GM18499 (cell line): ENCODE results near the gene SLC12A4.
A peak's percentile ranks its signal among the peaks of the same experiment; 100 is the strongest.
"Not testable (repeated sequence)": the region's sequence is repeated elsewhere in the genome, so short reads cannot be mapped to it uniquely, and the experiment has no call there.

Experiments used
- ATAC-seq: cut with Tn5 transposase; IDR thresholded peaks from one replicate; pipeline ENCODE4 v1.9.1; 2021; ENCODE audit warnings: moderate number of reproducible peaks; ENCODE audit not compliant: insufficient read depth, unreplicated experiment

SLC12A4 gene

DNA sequence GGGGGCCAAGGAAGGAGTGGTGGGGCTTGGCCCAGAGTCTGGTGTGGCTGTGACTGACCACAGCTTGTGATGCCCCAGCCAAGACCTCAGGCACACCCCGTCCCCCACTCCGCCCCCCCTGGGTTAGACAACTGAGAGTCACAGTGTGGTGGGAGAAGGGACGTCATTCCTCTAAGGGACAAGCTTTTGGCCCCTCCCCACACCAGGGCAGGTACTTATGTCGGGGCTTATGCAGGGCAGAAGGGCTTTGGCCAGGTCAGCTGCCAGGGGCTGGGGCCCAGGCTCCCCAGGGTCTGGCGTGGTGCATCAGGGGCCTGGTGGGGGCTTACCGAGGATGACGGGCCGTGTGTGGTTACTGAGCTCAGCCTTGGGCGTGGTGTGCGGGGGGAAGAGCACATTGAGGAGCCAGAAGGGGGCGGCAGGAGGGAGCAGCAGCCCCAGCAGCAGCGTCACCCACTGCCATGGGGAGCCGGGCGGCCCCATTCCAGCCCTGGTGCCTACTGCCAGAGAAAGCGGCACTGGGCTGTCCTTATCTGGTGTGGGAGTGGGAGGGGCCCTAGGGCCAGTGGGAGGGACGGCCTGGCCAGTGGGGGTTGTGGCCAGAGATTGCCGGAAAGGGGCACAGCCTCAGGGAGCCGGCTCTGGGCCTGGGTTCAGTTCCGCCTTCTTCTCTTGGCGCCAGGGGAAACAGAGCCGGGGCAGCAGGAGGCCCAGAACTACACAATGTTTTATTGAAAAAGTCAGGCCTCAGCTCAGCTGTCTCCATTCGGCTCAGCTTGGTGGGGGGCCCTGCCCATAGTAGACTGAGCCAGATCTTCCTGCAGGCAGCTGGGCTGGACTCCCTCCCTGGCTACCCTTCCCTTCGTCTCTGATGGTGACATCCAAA is 24.6 kb downstream of the SLC12A4 start, which contains the start of gene LCAT:
TSS of gene LCAT (minus strand) at position 502 of the 886 bp plus-strand sequence. CDS start at position 483, 19 bp downstream.
- ATAC-seq = no peak

DNA sequence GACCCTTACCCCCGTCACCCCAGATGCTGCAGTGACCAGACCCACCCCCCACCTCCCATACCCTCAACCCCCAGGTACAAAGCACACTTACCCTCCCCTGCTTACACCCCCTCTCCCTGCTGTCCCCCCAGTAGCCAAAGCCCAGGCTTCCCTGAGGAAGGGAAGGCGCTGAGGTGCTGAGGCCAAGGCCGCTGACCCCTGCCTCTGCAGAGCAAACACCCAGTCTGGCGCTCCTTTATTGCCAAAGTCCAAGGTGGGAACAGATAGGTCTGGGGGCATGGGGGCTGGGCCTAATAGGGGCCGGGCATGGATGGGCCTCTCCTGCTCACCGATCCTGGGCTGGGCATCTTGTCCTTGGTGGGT is 25.2 kb downstream of the SLC12A4 start:
- no peak for ATAC-seq

DNA sequence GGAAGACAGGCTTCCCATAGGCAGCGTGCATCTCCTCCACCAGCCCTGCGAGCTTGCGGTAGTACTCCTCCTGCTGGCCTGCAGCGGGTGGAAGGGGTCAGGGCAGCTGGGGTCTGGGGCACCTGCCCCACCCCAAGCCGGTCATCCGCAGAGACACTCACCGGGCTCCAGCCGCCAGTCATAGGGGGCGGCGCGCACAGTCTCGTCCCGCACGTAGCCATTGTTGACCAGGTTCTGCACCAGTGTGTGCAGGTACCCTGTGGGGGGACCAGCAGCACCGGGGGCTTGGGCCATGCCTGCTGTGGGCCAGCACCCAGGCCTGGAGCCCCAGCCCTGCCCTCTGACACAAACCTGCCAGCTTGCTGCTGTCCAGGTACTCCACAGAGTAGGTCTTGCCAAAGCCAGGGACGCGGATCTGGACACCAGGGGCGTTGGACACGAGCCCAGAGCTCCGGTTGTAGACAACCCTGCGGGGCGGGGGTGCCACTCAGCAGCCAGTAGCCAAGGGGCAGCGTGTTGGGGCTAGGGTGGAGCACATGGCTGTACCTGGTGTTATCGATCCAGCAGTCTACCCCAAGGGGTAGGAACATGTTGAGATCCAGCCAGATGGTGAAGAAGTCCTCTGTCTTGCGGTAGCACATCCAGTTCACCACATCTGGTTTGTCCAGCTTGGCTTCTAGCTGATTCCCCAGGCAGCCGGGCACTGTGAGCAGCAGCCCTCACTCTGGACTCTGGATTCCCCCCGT is 25.8 kb downstream of the SLC12A4 start:
- no peak for ATAC-seq

DNA sequence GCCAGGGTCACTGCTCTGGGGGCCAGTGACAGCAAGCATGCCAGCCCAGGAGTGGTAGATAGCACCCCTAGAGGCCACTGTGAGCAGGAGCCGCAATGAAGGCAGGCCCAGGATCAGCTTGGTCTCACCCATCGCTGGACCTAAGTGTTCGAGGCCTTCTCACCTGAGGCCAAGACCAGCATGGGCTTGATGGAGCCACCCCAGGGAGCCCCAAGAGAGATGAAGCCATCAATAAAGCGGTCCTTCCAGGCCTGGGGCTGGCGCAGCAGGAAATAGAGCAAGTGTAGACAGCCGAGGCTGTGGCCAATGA is 26.3 kb downstream of the SLC12A4 start:
- ATAC-seq = no peak

DNA sequence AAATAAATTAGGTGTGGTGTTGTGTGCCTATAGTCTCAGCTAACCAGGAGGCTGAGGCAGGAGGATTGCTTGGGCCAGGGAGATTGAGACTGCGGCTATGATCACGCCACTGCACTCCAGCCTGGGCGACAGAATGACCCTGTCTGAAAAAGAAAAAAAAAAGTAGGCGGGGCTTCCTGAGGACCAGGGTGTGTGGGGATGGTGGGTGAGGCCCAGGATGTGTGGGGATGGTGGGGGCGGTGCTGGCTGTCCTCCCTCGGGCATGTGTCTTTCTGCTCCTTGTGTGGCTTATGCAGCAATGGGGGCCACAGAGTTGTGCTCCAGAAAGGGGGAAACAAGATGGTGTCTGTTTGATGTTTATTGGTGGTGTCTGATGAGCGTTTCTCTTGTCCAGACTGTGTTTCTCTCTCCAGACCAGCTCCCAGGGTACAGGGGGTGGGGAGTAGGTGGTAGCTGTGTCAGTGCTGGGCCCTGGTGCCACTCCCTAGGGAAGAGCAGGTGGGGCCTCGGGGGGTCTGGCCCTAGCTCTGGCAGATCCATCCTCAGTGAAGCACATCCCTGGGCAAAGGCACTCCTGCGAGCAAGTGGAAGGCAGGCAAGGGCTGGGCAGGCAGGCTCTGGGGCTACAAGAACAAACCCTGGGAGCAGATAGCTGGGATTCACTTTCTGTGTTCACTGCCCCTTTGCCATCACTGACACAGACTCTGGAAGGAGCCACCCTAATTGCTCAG is 26.8 kb downstream of the SLC12A4 start:
- ATAC-seq = no peak

DNA sequence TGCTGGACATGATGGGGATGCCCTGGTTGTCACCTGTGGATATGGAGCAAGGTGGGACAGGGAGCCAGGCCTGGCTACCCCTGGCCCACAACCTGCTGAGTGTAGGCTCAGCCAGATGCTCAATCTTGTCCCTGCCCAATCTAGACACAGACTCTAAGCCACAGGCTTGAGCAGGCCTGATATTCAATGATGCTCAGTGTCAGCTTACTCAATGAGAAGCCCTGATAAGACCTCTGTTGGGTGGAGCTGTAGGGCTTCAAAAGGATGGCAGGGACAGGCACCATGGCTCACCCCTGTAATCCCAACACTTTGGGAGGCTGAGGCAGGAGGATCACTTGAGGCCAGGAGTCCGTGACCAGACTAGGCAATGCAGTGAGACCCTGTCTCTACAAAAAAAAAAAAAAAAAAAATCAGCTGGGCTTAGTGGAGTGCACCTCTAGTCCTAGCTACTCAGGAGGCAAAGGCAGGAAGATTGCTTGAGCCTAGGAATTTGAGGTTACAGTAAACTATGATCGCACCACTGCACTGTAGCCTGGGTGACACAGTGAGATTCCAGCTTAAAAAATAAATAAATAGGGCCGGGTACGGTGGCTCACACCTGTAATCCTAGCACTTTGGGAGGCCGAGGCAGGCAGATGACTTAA is 27.9 kb downstream of the SLC12A4 start:
- no peak for ATAC-seq

DNA sequence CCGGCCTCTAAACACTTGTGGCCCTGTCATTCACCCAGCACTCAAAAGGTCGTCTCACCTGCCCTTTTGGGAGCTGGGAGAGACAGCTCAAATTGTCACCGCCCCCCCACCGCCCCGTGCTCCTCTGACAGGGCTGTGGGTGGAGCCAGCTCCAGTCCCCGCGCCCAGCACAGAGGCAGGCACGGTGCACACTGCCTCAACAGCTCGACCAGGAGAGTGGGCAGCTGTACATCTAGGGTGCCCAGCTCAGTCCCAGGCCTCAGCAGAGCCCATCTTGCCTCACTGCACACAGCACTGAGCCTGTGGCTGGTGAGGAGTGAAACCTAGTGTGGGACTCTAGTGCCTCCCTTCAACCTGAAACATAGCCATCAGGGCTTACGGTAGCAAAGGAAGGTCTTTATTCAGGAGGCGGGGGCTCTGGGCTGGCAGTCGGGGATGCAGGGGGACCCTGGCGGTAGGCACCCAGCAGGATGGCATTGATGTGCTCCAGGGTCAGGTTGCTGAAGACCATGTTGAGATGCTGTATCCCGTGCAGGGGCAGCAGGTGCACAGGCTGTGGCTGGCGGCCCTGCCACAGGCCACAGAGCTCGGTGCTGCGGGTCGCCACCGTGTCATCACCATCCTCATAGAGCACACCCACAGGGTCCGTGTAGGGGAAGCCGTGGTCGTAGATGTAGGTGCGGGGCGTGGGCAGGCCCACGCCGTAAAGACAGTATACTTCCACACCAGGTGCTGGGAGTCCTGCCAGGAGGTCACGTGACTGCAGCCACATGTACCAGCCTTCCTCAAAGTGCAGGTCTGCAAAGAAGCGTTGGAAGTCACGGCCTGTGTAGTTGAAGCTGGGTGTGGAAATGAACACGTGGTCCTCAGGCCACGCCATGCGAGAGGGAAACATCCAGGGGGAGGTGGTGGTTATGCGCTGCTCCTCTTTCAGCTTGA is 28.7 kb downstream of the SLC12A4 start:
- ATAC-seq = no peak

DNA sequence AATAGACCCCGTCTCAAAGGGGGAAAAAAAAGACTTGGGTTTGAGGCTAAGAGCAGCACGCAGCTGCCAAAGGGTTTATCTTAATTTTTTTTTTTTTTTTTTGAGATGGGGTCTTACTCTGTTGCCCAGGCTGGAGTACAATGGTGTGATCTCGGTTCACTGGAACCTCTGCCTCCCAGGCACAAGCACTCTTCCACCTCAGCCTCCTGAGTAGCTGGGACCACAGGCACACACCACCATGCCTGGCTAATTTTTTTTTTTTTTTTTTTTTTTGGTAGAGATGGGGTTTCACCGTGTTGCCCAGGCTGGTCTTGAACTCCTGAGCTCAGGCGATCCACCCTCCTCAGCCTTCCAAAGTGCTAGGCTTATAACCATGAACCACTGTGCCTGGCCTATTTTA is 30.7 kb downstream of the SLC12A4 start:
- ATAC-seq = not testable (repeated sequence)

DNA sequence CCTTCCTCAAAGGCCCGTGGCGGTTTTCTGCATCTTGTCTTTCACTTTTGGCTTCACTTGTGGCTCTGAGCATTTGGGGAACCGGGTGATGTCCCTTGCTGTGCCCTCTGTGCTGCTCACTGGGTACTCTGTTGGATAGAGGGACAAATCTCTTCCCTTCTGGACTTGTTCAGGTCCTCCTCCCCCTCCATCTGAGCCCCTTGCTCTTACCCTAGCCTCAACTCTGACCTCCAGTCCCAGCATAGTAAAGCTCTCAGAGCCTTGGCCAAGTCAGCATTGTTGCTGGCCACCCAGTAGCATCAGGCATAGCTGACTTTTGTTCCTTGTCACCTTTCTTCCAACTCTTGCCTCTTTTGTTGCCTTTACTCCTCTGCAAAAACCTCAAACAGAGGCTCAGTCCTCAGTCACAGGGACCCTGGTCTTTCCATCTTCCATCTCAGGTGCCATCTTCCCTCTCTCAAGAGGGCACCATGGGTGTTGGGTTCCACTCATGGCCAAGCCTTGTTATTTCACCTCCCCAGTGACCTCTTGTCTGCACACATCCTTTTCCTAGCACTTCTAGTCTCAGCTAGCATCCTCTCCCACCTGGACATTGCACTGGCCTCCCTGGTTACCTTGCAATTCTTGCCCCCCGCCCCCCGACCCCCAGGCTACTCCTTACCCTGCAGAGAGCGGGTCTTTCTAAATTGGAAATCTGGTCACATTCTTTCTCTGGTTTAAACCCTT is 31.4 kb downstream of the SLC12A4 start:
- no peak for ATAC-seq

DNA sequence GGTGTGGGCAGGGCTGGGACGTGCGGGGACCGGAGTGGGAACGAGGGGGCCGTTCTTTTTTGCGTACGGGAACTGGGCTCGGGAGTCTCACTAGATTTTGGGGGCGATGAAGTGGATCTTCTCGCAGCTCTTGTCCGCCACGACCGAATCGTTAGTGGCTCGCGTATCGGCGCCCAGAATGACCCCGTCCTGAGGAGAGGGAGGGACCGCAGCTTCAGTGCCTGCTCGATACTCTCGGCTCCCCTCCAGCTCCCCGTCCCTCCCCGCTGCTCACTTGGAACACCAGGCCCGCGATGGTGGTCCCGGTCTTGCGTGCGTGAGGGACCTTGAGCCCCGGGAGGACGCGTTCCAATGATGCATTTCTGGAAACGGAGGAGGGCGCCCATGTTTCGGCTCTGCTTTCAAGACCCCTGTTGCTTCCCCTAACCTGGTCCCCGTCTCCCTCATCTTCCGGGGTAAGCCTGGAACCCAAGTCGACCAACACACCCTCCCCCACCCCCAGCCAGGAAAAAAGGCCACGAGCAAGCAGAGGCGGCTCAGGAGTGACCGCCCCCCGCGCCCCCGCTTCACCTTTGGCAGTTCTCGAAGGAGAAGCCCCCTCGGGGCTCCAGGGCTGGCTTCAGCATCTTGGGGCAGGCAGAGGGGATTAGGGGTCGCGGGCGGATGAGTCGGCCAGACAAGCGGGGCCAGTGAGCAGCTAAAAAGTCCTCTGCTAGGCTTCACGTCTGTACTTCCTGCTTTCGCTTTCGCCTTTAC is 32.1 kb downstream of the SLC12A4 start, which contains the start of gene PSMB10:
TSS of gene PSMB10 (minus strand) at position 727 of the 756 bp plus-strand sequence. CDS start at position 626, 101 bp downstream.
- no peak for ATAC-seq

DNA sequence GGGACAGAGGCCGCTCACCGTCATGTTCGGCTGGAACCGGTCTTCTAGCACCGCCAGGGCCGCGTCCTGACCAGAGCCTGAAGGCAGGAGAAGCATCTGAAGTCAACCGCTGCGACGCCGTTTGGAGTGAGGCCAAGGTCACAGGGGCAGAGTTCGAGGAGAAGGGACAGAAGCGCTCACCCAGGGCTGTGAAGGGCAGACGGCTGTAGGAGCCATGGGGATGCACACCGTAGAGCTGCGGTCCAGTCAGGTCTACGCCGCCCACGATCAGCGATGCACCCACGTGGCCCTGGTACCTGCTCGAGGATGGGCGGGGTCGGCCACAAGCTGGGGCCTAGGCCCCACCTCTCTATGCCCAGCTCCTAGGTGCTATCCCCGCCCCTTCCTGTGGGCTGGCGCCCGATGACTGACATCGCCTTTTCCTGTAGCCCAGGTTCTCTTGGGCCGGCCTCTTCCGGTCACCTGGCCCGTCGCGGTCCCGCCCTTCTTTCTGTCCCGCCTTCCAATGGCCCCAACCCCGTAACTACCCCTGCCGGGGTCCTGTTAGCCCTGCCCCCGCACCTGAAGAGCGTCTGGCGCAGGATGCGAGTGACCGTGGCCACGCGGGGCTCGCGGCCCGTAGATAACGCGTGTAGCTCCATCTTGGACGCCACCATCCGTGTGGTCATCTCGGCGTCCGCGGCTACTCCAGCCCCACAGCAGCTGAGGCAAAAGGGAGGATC is 32.9 kb downstream of the SLC12A4 start:
- ATAC-seq = peak; percentile 51

DNA sequence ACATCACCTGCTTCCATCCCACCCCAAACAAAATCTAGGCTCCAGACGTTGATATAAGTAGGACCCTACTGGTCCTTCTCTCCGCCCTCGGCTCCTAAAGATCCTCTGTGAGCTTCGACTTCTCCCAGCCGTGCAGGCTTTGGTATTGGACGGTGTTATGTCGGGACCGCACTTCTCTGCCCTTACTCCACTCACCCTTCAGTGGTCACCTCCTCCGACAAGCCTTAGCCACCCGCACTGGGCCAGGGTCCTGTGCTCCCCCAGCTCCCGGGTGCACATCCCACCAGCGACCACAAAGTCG is 33.4 kb downstream of the SLC12A4 start:
- no peak for ATAC-seq

DNA sequence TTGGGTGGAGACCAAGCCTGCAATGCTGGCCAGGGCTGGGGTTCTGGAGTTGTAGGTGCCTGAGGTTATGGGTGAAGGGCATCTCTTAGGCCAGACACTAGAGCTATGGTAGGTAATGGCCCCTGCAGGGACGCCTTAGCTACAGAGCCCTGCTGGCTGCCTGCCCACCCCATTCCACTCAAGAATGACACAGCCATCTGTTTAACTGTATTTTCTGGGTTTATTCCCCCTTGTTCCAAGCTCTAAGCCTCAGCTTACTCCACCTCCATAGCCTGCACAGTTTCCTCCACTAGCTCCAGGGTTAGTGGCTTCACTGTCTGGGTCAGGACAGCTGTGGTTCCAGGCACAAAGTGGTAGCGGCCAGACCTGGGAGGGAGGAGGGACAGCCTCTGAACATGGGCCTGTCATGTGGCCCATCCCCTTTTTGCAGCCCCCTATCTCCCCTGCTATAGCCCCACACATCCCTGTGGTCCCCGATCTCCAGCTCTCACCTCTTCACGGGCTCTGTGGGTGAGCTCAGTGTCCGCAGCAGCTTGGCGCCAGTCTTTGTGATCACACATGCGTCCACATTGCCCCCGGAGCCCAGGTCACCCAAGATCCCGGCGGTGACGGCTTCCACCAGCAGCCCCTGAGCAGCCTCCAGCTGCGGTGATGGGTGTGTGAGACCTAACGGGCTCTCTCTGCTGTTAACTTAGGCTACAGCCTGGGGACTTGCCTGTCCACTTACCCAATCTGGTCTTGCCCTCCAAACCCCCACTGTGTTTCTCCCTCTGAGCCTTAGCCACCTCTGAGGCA is 33.9 kb downstream of the SLC12A4 start:
- ATAC-seq = no peak

DNA sequence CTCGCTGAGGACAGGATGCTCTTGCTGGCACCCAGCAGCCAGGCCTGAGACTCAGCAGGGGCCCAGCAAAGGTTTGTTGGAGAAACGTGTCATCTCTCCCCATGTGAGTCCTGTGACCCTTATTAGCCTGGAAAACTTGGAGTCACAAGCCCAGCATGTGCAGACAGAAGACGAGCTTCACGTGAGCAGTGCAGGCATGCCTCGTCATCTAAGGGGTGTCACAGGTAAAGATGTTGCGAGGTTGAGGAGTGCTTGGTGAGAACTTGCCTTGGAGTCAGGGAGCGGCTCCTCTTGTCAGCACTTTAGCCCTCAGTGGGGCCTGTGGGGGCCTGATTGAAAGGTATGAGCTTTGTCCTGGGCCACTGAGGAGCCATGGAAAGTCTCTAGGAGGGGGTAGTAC is 34.6 kb downstream of the SLC12A4 start:
- no peak for ATAC-seq

DNA sequence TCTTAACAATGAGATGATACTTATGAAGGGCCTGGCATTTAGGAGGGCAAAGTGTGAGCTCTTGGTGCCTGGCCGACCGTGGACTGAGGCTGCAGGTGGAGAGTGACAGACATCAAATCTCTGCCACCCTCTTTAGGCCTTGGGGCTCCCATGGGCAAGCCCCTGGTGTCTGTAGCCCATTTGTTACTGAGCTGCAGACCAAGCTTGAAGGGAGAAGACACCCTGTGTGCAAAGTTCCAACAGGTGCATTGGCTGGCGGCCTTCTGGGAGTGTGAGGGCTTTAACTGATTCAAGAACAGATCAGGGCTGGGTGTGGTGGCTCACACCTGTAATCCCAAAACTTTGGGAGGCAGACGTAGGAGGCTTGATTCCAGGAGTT is 36.0 kb downstream of the SLC12A4 start:
- no peak for ATAC-seq

DNA sequence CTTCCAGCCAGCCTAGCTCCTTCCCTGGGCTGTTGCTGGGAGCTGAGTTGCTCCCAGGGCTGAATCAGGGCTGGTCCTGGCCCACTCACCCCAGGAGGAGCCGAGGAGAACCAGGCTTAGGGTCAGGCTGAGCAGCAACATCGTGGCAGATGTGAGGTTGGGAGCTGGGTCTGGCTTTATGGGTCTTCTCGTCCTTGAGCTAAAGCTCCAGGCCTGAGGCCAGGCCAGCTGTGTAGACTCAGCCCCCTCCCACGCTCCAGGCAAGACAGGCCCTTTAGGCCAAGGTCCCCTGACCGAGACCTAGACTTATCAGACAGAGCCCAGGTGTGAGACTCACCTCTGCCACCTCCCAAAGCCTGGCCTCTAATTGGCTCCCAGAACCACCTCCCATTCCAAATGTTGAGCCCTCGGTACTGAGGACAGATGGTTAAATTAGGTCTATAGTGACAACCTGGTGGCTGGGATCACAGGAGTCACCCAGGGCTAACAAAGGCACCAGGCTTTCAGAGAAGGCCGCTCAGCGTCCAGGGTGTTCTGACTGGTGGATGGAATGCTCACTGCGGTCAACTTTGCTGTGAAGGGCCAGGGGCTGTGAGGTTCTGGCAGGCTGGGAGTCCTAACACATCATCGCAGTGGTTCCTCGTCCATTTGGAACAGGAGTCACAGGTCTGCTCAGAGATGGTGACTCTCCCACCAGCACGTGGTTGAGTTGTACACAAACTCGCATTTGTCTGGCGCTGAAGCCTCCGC is 36.5 kb downstream of the SLC12A4 start, which contains the start of gene CTRL:
TSS of gene CTRL (minus strand) at position 151 of the 750 bp plus-strand sequence. CDS start at position 141, 10 bp downstream.
- no peak for ATAC-seq
